Germinal center (tissue), 1 donor: ENCODE results near the gene COBL.

Experiments
- DNase-seq: peaks from one replicate; pipeline ENCODE4 v3.0.0; 2012; ENCODE audit warnings: mixed read lengths, low spot score

Gene COBL

DNA sequence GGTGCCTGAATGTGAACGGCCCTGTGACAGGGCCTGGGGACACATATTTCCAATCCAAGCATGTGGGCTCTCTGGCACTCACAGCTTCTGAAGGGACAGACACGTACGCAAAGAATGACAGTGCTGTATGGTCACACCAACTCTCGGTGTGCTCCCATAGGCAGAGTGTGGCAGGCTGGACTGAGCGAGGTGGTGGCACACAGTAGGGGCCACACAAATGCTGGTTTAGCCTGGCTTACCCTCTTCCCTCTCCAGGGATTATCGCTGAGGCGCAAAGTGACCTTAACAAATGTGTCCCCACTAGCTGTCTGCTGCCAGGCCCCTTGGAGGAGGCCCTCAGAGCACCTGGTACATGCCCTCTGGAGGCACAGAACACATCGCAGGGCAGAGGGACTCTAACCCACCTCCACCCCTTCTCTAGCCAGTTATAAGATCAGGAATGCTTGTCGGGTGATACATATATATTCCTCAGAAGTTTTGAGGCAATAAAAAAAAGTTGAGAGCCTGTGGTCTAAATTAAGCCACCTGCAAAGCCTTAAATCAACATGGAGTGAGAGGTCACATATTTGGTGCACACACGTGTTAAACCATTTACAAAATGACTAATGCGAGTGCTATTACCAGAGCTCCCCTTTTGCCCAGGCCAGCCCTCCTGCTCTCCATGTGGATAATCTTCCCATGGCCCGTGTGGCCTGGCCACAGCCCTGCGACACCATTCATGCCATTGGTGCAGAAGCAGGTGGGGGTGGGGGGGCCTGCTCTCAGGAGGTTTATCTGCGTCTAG is 271.1 kb downstream of the COBL start:
- DNase-seq, result no peak

DNA sequence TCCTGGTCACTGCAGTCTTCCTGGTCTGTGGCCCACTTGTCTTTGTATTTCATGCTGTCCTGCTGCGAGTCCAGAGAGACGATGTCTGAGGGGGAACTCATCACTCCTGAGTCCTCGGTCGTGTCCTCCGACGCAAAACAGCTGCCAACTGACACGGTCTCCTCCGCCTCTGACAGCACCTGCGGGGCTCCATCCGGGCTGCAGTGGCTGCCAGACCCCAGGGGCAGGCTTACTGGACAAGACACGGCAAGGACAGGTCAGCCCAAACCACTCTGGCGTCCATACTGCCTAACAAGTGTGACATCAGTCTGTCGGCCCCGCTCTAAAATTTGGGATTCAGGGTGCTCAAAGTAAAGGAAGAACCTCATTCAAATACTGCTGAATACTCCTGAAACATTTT is 273.1 kb downstream of the COBL start:
- no peak for DNase-seq

DNA sequence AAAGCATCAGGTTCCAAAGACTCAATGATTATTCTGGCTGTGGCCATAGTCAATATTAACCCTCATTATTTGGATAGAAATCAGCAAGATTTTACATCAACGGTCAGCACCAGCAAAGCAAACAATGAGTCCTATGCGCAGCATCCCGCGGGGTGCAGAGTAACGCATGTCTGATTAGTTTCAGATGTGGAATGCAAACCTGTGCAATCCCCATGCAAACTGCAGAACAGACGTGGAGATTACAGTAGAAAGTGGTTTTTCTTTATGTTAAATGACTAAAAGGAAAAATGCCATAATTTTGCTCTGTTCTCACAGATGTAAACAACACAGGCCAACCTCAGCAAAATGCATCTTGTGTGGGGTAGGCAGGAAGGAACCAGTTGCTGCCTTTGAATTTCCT is 275.8 kb downstream of the COBL start:
- DNase-seq, result no peak

DNA sequence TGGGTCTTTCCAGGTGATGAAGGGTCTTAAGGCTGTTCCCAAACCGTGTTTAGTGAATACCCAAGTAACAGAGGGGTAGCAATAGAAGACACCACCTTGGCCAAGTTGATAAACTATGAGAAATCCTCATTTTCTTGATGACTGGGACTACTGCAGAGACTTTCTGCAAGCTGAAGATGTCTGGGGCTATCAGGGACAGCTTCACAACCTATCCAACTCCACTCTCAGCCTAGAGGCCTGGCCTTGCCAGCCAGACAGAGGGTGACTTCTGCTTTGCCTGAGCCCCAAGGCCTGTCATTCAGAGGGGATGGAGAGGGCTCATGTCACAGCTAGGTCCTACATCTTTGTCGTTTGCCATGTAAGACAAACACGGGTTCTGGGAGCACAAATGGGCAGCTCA is 278.0 kb downstream of the COBL start:
- DNase-seq, result no peak

DNA sequence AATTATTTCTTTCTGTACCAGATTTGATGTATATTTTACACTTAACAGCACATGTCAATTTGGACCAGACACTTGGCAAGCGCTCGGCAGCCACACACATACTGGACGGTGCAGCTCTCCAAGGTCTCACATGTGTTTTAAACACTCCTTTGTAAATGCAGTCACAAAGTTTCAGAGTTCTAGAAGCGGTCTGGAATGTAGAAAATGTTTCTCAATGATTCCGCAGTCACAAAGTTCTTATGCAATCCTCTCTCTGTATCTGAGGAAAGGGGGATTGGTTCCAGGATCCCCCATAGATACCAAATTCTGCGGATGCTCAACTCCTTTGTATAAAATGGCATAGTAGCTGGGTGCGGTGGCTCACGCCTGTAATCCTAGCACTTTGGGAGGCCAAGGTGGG is 280.9 kb downstream of the COBL start:
- DNase-seq, result no peak

DNA sequence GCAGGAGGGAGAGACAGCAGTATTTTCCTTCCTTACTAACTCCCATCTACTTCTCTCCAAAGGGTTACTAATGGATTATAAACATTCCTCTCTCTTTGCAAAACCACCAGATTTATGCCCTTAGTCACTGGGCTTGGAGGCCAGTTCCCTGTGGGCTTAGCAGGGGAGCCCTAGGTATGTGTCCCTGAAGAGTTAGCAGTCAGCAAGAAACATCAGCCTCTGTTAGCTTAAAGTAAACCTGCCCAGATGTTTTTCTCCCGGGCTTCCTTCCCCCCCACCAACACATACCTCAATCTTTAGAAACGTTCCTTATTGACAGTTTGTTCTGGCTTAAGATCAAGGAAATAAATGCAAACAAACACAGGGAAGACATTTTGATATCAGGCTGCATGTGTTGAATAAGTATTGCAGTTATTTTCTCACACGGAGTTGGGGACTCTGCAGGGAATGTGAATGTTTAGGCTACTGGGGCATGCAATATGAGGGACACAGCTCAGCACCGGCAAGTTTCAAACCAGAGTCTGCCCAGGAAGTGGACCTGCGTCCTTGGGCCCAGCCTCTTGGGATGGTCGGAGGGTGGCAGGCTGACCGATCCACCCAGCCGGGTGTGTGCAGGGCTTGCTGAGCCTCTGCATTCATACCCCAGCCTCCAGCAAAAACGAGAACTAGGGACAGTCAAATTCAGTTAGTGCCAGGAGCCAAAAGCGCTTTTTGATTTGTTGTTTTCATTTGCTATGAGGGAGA is 281.9 kb downstream of the COBL start:
- no peak for DNase-seq

DNA sequence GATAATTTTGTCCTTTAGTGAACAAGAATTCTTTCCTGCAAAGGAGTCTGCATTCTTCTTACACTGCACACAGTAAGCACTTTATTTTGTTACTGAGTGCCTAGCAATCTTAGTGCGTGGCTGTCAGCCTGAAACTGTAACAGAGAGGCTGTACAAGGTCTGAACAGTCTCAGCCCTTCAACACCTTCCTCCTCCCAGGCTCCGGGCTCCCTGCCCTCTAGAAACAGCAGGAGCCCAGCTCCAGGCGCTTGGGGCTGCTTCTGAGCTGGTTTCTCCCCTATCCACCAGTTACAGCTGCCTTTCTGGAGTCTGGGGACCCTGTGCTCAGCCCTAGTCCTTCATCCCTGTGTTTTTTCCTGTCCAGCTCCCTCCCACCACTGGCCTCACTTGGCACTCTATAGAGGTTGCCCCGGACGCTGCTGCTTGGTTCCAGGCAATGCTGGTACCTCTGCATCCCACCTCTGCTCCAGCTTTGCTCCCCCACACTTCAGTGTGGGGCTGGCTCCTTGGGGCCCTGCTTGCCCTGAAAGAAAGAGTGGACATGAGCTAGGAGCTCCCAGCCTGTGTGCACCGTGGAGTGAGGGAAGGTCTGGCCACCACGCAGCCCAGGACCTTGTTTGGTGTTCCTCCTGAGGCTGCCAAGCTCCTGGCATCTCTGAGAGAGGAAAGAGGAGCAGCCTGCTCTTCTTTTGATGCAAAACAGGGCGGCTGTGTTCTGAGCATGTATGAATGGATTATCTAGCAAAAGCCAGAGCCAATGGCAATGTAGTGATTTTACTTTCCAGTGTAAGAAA is 282.7 kb downstream of the COBL start:
- no peak for DNase-seq

DNA sequence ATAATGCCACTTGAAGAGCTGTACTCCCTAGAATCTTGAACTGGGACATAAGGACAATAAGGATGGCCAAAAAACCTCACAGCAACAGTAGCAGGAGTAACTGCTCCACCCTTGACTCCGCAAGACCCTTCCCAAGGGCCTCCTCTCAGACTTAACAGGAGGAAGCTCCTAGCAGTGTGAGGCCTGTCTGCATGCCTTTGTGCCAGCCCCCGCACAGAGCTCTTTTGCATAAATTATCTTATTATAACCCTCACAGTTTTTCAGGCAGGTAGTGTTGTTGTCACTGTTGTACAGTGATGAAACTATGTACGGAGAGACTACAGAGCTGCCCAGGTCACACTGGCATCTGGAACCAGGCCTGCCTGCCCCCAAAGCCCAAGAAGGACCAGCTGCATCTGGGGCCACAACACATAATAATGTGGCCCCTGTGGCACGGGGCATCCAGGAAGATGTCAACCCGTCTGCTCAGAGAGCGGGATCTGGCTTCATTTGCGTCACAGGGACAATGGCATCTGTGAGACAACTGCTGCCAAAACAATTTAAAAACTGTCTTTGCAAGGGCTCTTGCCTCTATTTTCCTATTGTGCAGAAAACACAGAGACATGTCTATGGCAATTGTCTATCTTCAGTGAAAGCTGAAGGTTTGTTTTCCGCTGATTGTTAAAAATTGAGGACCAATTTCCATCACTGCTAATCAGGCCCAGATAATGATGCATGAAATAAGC is 284.7 kb downstream of the COBL start:
- no peak for DNase-seq

DNA sequence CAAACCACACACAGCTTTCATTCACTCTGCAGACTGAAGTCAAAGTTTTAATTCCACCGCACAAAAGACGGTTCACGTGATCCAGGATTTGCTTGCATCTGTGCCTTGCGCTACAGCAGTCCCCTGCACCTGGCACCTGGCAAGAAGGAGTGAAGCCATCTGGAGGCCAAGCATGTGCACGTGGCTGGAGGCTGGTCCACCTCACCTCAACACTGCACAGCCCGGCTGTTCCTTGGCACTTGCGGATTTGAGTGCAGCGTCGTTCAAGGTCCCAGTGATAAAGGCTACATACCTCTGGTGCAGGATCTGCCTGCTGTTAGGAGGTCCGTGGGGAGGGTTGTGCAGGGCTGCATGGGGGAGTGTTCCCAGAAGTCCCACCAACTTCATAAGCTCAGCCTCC is 285.4 kb downstream of the COBL start:
- no peak for DNase-seq

DNA sequence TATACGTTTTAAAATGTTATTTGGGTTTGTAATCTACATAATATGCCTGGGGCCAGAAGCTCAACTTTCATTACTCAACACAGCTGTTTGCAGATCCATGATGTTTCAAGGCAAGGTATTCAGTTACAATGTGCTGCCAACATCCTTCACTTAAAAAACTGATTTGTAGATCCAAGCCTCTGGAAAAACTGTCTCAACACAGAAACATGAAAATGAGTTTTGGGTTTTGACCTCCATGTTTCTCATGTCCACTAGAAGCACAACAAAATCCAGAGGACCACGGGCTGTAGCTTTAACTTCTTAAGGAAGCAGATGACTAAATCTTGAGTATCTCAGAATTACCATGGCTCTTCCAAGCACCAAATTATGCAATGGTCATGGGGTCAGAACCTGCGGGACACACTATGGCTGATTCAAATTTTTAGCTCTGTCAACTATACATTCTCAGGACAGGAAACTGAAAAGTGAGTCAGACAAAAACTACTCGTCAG is 286.9 kb downstream of the COBL start:
- no peak for DNase-seq

DNA sequence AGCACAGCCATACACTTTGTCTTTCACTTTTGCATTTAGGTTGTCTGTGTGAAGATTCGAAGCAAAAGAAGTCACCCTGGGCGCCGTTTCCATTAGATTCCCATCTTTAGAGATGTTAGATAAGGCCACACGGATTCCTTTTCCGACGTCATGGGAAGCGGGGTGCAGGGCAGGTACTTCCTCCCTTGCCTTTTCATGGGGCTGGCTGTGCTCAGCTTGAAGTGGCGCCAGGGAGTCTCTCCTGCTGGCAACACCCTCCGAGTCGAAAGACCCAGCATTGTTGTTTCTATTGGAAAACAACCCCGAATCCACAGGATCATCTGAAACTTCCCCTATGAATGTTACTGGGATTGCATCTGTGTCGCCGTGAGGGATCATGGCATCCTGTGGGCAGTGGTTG is 287.5 kb downstream of the COBL start:
- DNase-seq, result no peak

DNA sequence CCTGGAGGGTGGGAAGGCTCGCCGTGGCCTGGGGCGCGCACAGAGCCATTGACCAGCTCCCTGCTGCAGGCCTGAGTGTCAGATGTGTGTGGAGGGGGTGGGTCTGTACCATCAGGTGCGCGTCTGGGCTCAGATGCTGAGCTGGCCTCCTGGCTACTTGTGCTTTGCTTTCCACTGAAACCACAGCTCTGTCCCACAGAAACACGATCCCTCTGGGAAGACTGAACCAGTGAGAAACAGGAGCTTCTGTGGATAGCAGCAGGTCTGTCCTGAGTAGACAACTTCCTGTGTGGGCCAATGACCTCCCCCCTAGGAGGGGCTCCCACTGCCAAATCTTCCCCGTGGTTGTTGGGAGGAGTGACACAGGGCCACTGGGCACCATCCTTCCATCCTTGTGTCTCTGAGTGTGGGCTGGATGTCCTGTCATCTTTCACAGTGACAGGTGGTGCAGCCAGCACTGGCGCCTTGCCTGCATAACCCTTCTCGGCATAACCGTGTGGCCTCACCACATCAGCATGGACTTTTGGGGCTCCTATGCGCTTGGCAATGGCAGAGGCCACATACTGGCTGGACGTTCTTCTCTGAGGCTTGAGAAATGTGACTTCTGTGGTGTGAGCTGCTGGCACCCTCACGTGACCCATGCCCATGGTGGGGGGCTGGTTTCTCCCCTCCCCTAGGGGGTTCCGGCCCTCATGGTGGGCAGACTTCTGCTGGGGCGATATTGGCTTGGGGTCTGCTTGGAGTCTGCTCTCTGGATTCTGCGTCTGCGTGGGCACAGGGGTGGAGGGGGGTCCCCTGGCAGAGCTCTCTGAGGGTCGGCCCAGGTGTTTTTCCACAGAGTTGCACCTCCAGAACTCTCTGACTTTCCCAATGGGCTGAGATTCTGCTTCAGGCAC is 288.4 kb downstream of the COBL start:
- no peak for DNase-seq

DNA sequence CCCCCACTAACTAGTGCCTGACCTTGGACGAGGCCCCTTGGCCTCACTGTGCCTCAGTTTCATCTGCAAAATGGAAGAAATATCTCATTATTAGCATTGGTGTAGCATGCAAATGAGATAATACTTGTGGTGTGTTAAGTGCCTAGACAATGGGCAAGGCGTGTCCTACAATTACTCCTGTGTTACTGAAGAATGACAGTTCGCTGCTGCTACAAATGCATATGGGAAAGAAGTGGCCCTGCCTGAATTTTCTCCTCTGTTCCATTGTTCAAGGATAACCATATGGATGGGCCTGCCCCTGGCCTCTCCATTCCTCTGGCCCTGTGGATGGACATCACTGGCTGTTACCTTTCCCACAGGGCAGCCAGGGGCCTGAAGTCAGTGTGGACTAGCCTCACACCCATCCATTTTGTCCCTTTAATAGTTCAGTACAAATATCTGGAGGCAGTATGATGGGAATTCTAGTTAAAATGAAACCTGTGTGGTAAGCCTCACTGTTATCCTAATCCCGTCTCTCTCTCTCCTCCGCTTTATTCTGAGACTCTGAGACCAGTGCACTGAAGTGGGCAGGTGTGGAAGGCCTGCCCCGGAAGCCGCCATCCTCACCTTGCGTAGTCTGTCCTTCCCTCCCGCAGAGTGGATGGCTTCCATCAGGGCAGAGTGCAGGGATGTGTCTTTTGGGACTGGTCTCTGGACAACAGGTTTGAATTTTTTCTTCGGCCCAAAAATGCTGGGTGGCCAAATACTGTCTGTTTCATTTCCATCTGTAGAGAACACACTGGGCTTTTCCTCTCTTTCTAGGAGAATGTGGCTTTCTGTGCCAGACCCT is 289.3 kb downstream of the COBL start:
- no peak for DNase-seq

DNA sequence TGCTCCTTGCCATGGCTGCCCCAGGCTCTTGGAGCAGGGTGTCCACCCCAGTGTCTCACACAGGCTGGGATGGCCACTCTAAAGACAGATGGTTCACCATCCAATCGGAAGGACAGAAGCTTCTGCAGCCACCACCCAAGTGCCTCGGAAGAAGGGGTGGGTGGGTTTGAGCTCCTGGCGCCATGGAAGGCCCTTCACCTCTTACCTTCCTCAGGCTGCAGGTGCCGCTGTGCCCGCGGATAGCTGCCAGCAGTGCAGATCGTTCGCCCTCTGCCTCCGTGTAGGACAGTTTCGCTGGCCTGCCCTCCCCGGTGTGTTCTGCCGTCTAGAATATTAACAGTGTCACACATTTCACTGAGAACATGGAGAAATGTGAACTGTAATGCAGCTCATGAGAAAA is 290.3 kb downstream of the COBL start:
- no peak for DNase-seq

DNA sequence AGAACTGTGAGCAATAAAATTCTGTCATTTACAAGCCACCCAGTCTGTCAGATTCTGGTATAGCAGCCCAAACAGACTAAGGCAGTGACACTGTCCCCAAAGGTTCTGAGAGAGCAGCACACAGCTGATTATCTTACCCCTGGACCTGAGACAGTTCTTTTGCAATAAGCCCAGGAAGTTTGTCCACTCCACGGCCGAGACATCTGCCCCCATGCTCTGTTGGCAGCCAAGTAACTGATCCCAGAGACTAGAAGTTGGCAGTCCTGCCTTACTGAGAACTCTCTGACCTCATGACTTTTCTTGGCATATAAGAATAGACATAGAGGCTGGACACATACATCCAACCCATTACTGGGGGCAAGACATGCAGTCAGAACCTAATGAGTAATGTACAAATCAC is 290.9 kb downstream of the COBL start:
- no peak for DNase-seq

DNA sequence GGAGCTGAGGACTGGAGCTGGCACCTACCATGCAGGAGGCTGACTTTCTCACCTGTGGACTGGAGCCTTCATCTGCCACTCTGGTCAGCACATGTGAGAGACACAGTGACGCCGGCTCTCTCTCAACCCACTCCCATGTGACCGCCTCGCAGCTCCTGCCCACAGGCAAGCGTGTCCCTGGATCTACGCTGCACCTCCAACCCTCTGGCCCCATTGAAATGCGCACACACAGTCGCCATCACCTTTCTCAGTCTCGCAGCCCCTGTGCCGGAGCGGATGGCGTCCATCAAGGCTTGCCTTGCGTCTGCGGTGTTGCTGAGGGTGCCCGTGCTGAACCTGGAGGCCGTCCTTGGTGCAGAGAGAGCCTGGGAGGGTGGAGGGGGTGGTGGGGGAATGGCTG is 291.7 kb downstream of the COBL start:
- DNase-seq, result no peak

DNA sequence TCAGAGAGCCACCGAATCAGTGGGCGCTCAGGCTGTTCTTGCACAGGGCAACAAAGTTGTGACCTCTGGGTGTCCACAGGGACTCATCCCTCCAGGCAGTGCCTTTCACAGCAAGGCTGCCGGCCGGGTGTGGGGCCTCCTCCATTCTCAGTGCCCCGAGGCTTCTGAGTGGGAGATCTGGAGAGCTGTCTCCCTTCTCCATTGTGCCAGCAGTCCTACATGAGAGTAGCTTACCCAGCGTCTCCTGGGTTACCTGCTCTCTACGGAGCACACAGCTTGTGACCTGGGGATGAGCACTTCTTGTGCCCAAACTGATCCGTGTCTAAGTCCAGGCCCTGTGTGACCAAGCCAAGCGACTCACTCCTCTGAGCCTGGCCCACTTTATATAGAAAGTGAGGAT is 293.1 kb downstream of the COBL start:
- DNase-seq, result no peak

DNA sequence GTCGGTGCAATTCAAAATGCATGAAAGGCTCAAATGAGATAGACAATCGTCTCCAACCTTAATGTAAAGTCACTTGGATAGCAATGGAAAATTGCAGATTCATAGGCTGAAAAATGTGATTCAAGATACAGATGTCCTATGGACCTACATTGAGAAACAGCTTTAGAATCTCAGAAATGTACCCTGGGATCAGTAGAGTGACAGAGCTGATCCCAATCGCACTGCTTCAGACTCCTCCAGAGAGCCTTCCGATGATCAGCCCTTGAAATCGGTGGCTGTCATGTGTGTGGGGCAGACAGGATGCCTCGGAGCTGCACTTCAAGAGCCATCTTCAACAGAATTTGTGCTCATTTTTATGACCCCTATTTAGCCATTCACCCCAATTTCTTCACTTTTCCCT is 293.8 kb downstream of the COBL start:
- DNase-seq, result no peak

DNA sequence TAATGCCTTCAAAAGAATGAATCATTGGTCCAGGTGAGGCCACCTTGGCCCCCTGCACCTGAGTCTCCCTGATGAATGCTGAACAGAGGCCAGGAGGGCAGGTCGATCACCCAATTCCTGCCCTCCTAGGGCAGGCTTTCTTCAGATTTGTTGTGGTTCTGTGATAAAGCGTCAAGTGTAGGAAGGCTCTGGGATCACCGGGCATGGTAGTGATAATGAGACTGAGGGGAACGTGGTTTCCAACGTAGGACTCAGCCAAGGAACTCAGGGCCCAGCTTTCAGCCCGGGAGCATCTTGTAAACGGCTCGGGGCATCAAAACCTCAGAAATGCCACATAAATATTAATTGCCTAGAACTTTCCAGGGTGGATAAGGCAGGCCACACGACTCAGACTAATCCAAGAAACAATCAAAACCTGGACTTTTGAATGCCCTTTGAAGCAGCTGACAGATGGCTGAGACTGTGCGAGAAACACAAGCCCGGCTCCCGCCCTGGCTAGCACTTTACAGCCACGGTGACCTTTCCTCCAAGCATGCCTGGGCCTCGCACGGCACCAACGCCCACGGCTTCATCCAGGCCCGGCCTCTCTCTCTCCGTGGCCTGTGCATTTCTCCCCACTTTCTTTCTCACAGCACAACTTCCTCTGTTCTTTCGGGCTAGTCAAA is 294.6 kb downstream of the COBL start:
- DNase-seq, result no peak

DNA sequence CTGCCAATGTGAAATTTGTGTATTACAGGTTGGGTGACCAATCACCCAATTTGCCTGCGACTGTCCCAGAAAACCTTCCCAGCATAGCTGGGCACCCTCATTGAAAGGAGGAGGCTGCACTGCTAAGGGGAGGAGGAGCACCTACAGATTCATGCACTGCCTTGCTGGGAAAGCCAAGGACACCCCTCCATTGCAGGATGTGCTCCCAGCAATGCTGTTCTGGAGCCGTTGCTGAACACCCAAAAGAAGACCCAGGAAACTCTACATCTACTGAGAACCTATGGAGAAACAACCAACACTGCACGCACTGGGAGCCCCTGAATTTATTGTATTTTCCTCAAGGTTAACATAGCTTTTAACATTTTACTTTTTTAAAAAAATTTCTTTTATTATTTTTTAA is 295.7 kb downstream of the COBL start:
- DNase-seq, result no peak
